Measurements from ENCODE around the gene LAMC3.

DNA sequence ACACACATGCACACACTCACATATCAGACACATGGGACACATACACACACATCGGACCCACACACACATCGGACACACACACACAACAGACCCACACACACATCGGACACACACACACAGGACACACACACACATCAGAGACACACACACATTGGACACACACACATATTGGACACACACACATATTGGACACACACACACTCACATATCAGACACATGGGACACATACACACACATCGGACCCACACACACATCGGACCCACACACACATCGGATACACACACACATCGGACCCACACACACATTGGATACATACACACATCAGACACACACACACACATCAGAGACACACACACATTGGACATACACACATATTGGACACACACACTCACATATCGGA lies 12.8 kb upstream of the LAMC3 start:
- TF ChIP-seq, protein P1, sequence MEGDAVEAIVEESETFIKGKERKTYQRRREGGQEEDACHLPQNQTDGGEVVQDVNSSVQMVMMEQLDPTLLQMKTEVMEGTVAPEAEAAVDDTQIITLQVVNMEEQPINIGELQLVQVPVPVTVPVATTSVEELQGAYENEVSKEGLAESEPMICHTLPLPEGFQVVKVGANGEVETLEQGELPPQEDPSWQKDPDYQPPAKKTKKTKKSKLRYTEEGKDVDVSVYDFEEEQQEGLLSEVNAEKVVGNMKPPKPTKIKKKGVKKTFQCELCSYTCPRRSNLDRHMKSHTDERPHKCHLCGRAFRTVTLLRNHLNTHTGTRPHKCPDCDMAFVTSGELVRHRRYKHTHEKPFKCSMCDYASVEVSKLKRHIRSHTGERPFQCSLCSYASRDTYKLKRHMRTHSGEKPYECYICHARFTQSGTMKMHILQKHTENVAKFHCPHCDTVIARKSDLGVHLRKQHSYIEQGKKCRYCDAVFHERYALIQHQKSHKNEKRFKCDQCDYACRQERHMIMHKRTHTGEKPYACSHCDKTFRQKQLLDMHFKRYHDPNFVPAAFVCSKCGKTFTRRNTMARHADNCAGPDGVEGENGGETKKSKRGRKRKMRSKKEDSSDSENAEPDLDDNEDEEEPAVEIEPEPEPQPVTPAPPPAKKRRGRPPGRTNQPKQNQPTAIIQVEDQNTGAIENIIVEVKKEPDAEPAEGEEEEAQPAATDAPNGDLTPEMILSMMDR (IDR thresholded peaks at IDR 0.05; ENCODE audit: poor library complexity): no peak
- TF ChIP-seq EZH2 (IDR thresholded peaks at IDR 0.05; ENCODE audit: borderline replicate concordance): no peak
- no peak for TF ChIP-seq EZH2phosphoT487 (IDR thresholded peaks at IDR 0.05; ENCODE audit: low read depth, severe bottlenecking, unreplicated experiment)
